ENCODE data around the gene YWHAQ.

Gene YWHAQ

GRCh38 chr2:9549420-9549819, 81.4 kb downstream of the YWHAQ start:
- DNase-seq: no peak

GRCh38 chr2:9548506-9548905, 82.3 kb downstream of the YWHAQ start:
- no peak for DNase-seq

- no peak for DNase-seq
Measured at GRCh38 chr2:9547262-9547991, 83.4 kb downstream of the YWHAQ start.

GRCh38 chr2:9545502-9545901, 85.3 kb downstream of the YWHAQ start:
- DNase-seq: no peak

- no peak for DNase-seq
Measured at GRCh38 chr2:9543557-9543956, 87.2 kb downstream of the YWHAQ start.

GRCh38 chr2:9539531-9539930, 91.3 kb downstream of the YWHAQ start:
- DNase-seq: no peak

- no peak for DNase-seq
Measured at GRCh38 chr2:9538000-9538507, 92.7 kb downstream of the YWHAQ start.

GRCh38 chr2:9536504-9536903, 94.3 kb downstream of the YWHAQ start:
- no peak for DNase-seq

- DNase-seq: no peak
Measured at GRCh38 chr2:9535177-9535576, 95.6 kb downstream of the YWHAQ start.
